Neural cell (in vitro differentiated cells): ENCODE results near the gene PSEN1. TPM values are rescaled to one million over a fixed set of nuclear protein-coding genes. Genes with fewer than 3 reads are reported as not detected.

Source experiments
- H2AFZ ChIP-seq: fragments of 200-600, 300-800 bp; sonication (generic), shearing (Covaris generic); 2 replicates; pipeline ENCODE4 v1.6.0; 2014; ENCODE audit warnings: low read depth, mild to moderate bottlenecking, antibody characterized with exemption, low read length, moderate library complexity
- H3F3A ChIP-seq: fragments of 200-600 bp; shearing (Covaris generic); 2 replicates; pipeline ENCODE4 v1.6.1; 2016; ENCODE audit warnings: mild to moderate bottlenecking, moderate library complexity, mixed read lengths, antibody characterized with exemption, low read length; ENCODE audit not compliant: insufficient read depth, poor library complexity, severe bottlenecking
- H3K27ac ChIP-seq: fragments of 200-600, 300-800 bp; sonication (generic), shearing (Covaris generic); 2 replicates; pipeline ENCODE4 v1.5.1; 2014; ENCODE audit warnings: mild to moderate bottlenecking, low read length, moderate library complexity
- H3K27me3 ChIP-seq: fragments of 300-800, 200-600 bp; sonication (generic), shearing (Covaris generic); 2 replicates; pipeline ENCODE4 v1.6.0; 2014; ENCODE audit warnings: mild to moderate bottlenecking, low read depth, low read length, moderate library complexity; ENCODE audit not compliant: insufficient read depth
- H3K36me3 ChIP-seq: fragments of 300-800, 200-600 bp; sonication (generic), shearing (Covaris generic); 2 replicates; pipeline ENCODE4 v1.5.1; 2014; ENCODE audit warnings: mild to moderate bottlenecking, antibody characterized with exemption, low read length, moderate library complexity; ENCODE audit not compliant: insufficient read depth
- H3K4me2 ChIP-seq: fragments of 300-800, 200-600 bp; sonication (generic), shearing (Covaris generic); 2 replicates; pipeline ENCODE4 v1.6.0; 2014; ENCODE audit warnings: mild to moderate bottlenecking, low read length
- H3K4me3 ChIP-seq: fragments of 300-800, 200-600 bp; sonication (generic), shearing (Covaris generic); 2 replicates; pipeline ENCODE4 v1.5.1; 2014; ENCODE audit warnings: mild to moderate bottlenecking, low read length, moderate library complexity
- H3K79me2 ChIP-seq: fragments of 200-600 bp; shearing (Covaris generic); replicated peaks from 2 replicates; pipeline ENCODE4 v1.6.0; 2014; ENCODE audit warnings: mild to moderate bottlenecking, low read length, moderate library complexity; ENCODE audit not compliant: insufficient read depth
- H3K9ac ChIP-seq: fragments of 300-800, 200-600 bp; sonication (generic), shearing (Covaris generic); 2 replicates; pipeline ENCODE4 v1.6.1; 2016; ENCODE audit warnings: mild to moderate bottlenecking, low read length, mixed read lengths
- H3K9me2 ChIP-seq: fragments of 200-600 bp; shearing (Covaris generic); 2 replicates; pipeline ENCODE4 v1.6.1; 2016; ENCODE audit warnings: mild to moderate bottlenecking, low read length, mixed read lengths; ENCODE audit not compliant: insufficient read depth
- H3K9me3 ChIP-seq: fragments of 200-600, 300-800 bp; sonication (generic), shearing (Covaris generic); 2 replicates; pipeline ENCODE4 v1.6.1; 2016; ENCODE audit warnings: mild to moderate bottlenecking, mixed run types, low read length, moderate library complexity, mixed read lengths
- H4K20me1 ChIP-seq: fragments of 200-600 bp; shearing (Covaris generic); 2 replicates; pipeline ENCODE4 v1.6.1; 2016; ENCODE audit warnings: mild to moderate bottlenecking, mixed run types; ENCODE audit not compliant: insufficient read depth
- CTCF ChIP-seq: fragments of 450-650 bp; IDR thresholded peaks from 2 replicates; pipeline ENCODE4 v1.5.1; 2014; ENCODE audit warnings: antibody characterized with exemption, mild to moderate bottlenecking, moderate library complexity; ENCODE audit not compliant: poor library complexity, severe bottlenecking
- EP300 ChIP-seq: fragments of 450-650 bp; conservative IDR thresholded peaks from 2 replicates; pipeline ENCODE4 v1.6.1; 2014; ENCODE audit warnings: antibody characterized with exemption, mild to moderate bottlenecking, moderate library complexity; ENCODE audit not compliant: poor library complexity, severe bottlenecking
- EZH2 ChIP-seq: fragments of 200-600, 300-800 bp; shearing (Covaris generic), sonication (generic); IDR thresholded peaks from 2 replicates; pipeline ENCODE4 v1.6.1; 2014; ENCODE audit warnings: antibody characterized with exemption, low read length, borderline replicate concordance, mild to moderate bottlenecking; ENCODE audit not compliant: insufficient read depth, poor library complexity, severe bottlenecking
- MXI1 ChIP-seq: fragments of 450-650 bp; conservative IDR thresholded peaks from 2 replicates; pipeline ENCODE4 v1.6.1; 2014; ENCODE audit warnings: antibody characterized with exemption, mild to moderate bottlenecking; ENCODE audit not compliant: poor library complexity, severe bottlenecking
- POLR2AphosphoS5 ChIP-seq: IDR thresholded peaks from 2 replicates; pipeline ENCODE4 v1.6.1; 2012
- RAD21 ChIP-seq: fragments of 450-650 bp; conservative IDR thresholded peaks from 2 replicates; pipeline ENCODE4 v1.6.1; 2014; ENCODE audit warnings: antibody characterized with exemption, mild to moderate bottlenecking, moderate library complexity
- REST ChIP-seq: IDR thresholded peaks from 2 replicates; pipeline ENCODE4 v1.6.1; 2012; ENCODE audit warnings: borderline replicate concordance
- SMC3 ChIP-seq: fragments of 450-650 bp; conservative IDR thresholded peaks from 2 replicates; pipeline ENCODE4 v1.6.1; 2014; ENCODE audit warnings: antibody characterized with exemption, mild to moderate bottlenecking, moderate library complexity; ENCODE audit not compliant: poor library complexity
- TAF1 ChIP-seq: IDR thresholded peaks from 2 replicates; pipeline ENCODE4 v1.6.1; 2012; ENCODE audit warnings: low read depth
- polyA plus RNA-seq: library from polyadenylated mRNA; depleted of rRNA; stranded (reverse); fragments of >200 nt; gene quantifications from 2 replicates; pipeline ENCODE4 v1.2.3, GENCODE V29; 2014

The PSEN1 gene
- polyA plus RNA-seq, 1 donor from 2014 or later: 40.3 TPM

GRCh38 chr14:73238424-73238852, 102.1 kb downstream of the PSEN1 start:
- Histone ChIP-seq H3K27ac (no peak overlapping the region), H3K9ac (no peak overlapping the region), H3K9me2 (no peaks in the 10 kb centered on the region), H3K36me3 (no peaks in the 10 kb centered on the region), H3F3A (no peaks in the 10 kb centered on the region), H3K9me3 (no peaks in the 10 kb centered on the region), H4K20me1 (no peaks in the 10 kb centered on the region), H2AFZ (no peak overlapping the region), H3K27me3 (peaks cover 47% of the 10 kb centered on the region), H3K4me3 (peak overlapping the region; percentile 57), H3K79me2 (no peaks in the 10 kb centered on the region), H3K4me2 (no peak overlapping the region)
- TF ChIP-seq REST: no peak
- TF ChIP-seq POLR2AphosphoS5: no peak
- no peak for TF ChIP-seq RAD21
- TF ChIP-seq MXI1: no peak
- no peak for TF ChIP-seq CTCF
- TF ChIP-seq SMC3: no peak
- TF ChIP-seq EP300: no peak
- no peak for TF ChIP-seq EZH2
- no peak for TF ChIP-seq TAF1

GRCh38 chr14:73238941-73239340, 102.6 kb downstream of the PSEN1 start:
- no peak overlapping the region for H3K4me2 ChIP-seq
- TF ChIP-seq RAD21 (no peak), EZH2 (no peak), POLR2AphosphoS5 (no peak), REST (no peak), CTCF (no peak), TAF1 (no peak), MXI1 (no peak), SMC3 (no peak), EP300 (no peak)
- H3F3A ChIP-seq: no peaks in the 10 kb centered on the region
- peaks cover 47% of the 10 kb centered on the region for H3K27me3 ChIP-seq
- H2AFZ ChIP-seq: no peak overlapping the region
- H3K27ac ChIP-seq: no peak overlapping the region
- H3K4me3 ChIP-seq: no peak overlapping the region
- H3K9ac ChIP-seq: no peak overlapping the region
- H3K79me2 ChIP-seq: no peaks in the 10 kb centered on the region
- no peaks in the 10 kb centered on the region for H4K20me1 ChIP-seq
- H3K9me2 ChIP-seq: no peaks in the 10 kb centered on the region
- no peaks in the 10 kb centered on the region for H3K9me3 ChIP-seq
- no peaks in the 10 kb centered on the region for H3K36me3 ChIP-seq
